Measurements from ENCODE around the gene GPD1L. TPM values are rescaled to one million over a fixed set of nuclear protein-coding genes. Genes with fewer than 3 reads are reported as not detected.
"Not testable (repeated sequence)": the region's sequence is repeated elsewhere in the genome, so short reads cannot be mapped to it uniquely, and the experiment has no call there.

The GPD1L gene
- total and polyA plus RNA-seq, 2 of the 13 experiments (the other 11 are each of a cell fraction or from before 2014, with no cell fraction given) = 4.9 to 13.7 TPM

GRCh38 chr3:32106929-32107362, 526 bp downstream of the GPD1L start (continued):
- TF ChIP-seq, protein P1, sequence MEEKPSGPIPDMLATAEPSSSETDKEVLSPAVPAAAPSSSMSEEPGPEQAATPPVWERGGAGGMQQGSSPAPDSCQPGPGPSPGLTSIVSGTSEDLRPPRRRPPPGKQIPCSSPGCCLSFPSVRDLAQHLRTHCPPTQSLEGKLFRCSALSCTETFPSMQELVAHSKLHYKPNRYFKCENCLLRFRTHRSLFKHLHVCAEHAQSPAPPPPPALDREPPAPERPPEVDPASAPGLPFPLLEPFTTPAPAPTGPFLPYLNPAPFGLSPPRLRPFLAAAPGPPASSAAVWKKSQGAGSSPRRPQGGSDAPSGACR (CRISPR knock-in tag; IDR thresholded peaks at IDR 0.05) = 0 out of 2 replicates have a peak, but pooled peaks have one; percentile 11
- TF ChIP-seq ZNF350 (CRISPR knock-in tag; IDR thresholded peaks at IDR 0.05; ENCODE audit: borderline replicate concordance, low read depth) = 0 out of 2 replicates have a peak, but pooled peaks have one; percentile 44
- TF ChIP-seq REL (CRISPR knock-in tag; conservative IDR thresholded peaks at IDR 0.05) = no peak
- peak; percentile 52; the same call in 1 of the 2 replicates for TF ChIP-seq ZNF274 (CRISPR knock-in tag; IDR thresholded peaks at IDR 0.05)
- peak; percentile 40; the same call in 1 of the 2 replicates for TF ChIP-seq HOXA9 (CRISPR knock-in tag; IDR thresholded peaks at IDR 0.05; ENCODE audit: borderline replicate concordance)
- no peak for TF ChIP-seq HNRNPUL1 (IDR thresholded peaks at IDR 0.05; ENCODE audit: low read depth, low read length)
- 0 out of 2 replicates have a peak, but pooled peaks have one; percentile 49 for TF ChIP-seq ZBTB3 (CRISPR knock-in tag; IDR thresholded peaks at IDR 0.05; ENCODE audit: borderline replicate concordance, low read depth)
- peak; percentile 21 for TF ChIP-seq ASH2L (IDR thresholded peaks at IDR 0.05; ENCODE audit: insufficient read length, low read depth, low read length)
- no peak for TF ChIP-seq CEBPG (CRISPR knock-in tag; IDR thresholded peaks at IDR 0.05)
- TF ChIP-seq ZNF724P (CRISPR knock-in tag; IDR thresholded peaks at IDR 0.05; ENCODE audit: borderline replicate concordance) = 0 out of 2 replicates have a peak, but pooled peaks have one; percentile 10
- no peak for TF ChIP-seq TCF7 (IDR thresholded peaks at IDR 0.05; ENCODE audit: low read depth)
- no peak for TF ChIP-seq TRIM22 (IDR thresholded peaks at IDR 0.05)

- POLR2A ChIA-PET; CTCF ChIA-PET (ENCODE audit: low intra/inter-chr PET ratio, low total read pairs); BruUV-seq (replicated peaks); H3K27ac ChIP-seq (ENCODE audit: extremely low read length, insufficient read depth, low read length); H3K79me2 ChIP-seq (ENCODE audit: insufficient read depth, low read length); H3K27me3 ChIP-seq (ENCODE audit: control insufficient read depth in 1 of 2, insufficient read depth in 2 of 2, low read length in 2 of 2); H3K4me3 ChIP-seq (replicated peaks in 1 of 3; ENCODE audit: insufficient read depth in 1 of 3, low read depth in 2 of 3, low read length in 3 of 3); H2AFZ ChIP-seq (ENCODE audit: low read length); H3K9me3 ChIP-seq (ENCODE audit: low read length); FAIRE-seq; H4K20me1 ChIP-seq (ENCODE audit: insufficient read depth, low read length); in situ Hi-C loops (cut with HindIII; ENCODE audit: extremely low pct_ligation_motif_present, low pct_unique_long_range_greater_than_20kb); H3K9ac ChIP-seq (ENCODE audit: insufficient read depth, low read depth, low read length); H3K36me3 ChIP-seq (replicated peaks in 1 of 2; ENCODE audit: control insufficient read depth in 1 of 2, insufficient read depth in 2 of 2, low read length in 2 of 2); DNase-seq (ENCODE audit: low spot score); ATAC-seq; H3K4me2 ChIP-seq (ENCODE audit: low read depth, low read length): not testable (repeated sequence)
- WGBS (ENCODE audit: low lambda C conversion rate) = 74% methylated on average over 9 of the region's 9 CpGs
- intact Hi-C loops (cut with micrococcal nuclease; ENCODE audit: unreplicated experiment) = loop anchor here (5.0 kb wide), 1 partner anchor 34 kb away; no protein-coding TSS in a partner anchor
- peaks cover 63% of the 10 kb centered on the region for H3K4me1 ChIP-seq (ENCODE audit: insufficient read depth, low read length)
These were observed 1.8 kb downstream of the GPD1L start for GRCh38 chr3:32108224-32108623.
